Stomach (tissue), 9 donors: ENCODE results near the gene KLK2. TPM values are rescaled to one million over a fixed set of nuclear protein-coding genes. Genes with fewer than 3 reads are reported as not detected.

Source experiments
- DNase-seq, 2 donors: peaks; one replicate each; pipeline versions ENCODE4 v3.0.0 to v3.0.0-alpha.2; 2013 to 2019
- H3K27ac ChIP-seq, 5 donors: fragments of 200-600 bp in 4 of 5; sonication (generic) in 4 of 5; one replicate each; pipeline ENCODE4 v1.5.1; 2013 to 2019; ENCODE audit warnings: mild to moderate bottlenecking in 1 of 5, moderate library complexity in 1 of 5
- H3K27me3 ChIP-seq, 3 donors: fragments of 200-600 bp; sonication (generic); one replicate each; pipeline ENCODE4 v1.5.1; 2017 to 2019; ENCODE audit warnings: mixed run types in 1 of 3
- H3K36me3 ChIP-seq, 4 donors: fragments of 200-600 bp; sonication (generic); 1 replicate in 3 of 4; 2 replicates in 1 of 4; pipeline ENCODE4 v1.5.1; 2016 to 2019
- H3K4me1 ChIP-seq, 4 donors: fragments of 200-600 bp; sonication (generic); one replicate each; pipeline ENCODE4 v1.5.1; 2016 to 2019
- H3K4me3 ChIP-seq, 4 donors: fragments of 200-600 bp; sonication (generic) in 3 of 4; one replicate each; pipeline ENCODE4 v1.5.1; 2016 to 2019; ENCODE audit warnings: mild to moderate bottlenecking in 1 of 4
- H3K9me3 ChIP-seq, 4 donors: fragments of 200-600 bp; sonication (generic); one replicate each; pipeline ENCODE4 v1.5.1; 2016 to 2019
- EP300 ChIP-seq: sonication (generic); formaldehyde crosslinking; IDR thresholded peaks from one replicate; pipeline ENCODE4 v1.6.1; 2017; ENCODE audit warnings: antibody characterized with exemption
- POLR2A ChIP-seq, 4 donors: fragments of 450-650 bp; IDR thresholded peaks; one replicate each; pipeline ENCODE4 v1.6.1; 2016; ENCODE audit warnings: antibody characterized with exemption in 4 of 4, control low read depth in 2 of 4, mild to moderate bottlenecking in 1 of 4, moderate library complexity in 1 of 4
- POLR2AphosphoS5 ChIP-seq, 3 donors: sonication (generic); formaldehyde crosslinking; IDR thresholded peaks; one replicate each; pipeline ENCODE4 v1.6.1; 2016; ENCODE audit warnings: antibody characterized with exemption in 3 of 3
- WGBS, 5 donors: extraction: QIAGEN DNeasy Blood & Tissue Kit in 3 of 5; methylation state at CpG; one replicate each; pipeline versions ENCODE4 v1.1.5 to v1.1.7; 2013 to 2018; 5-methylcytosine and 5-hydroxymethylcytosine counted together
- intact Hi-C: fragments of 100-400 bp; cut with DNase I; formaldehyde crosslinking; loops from one replicate; pipeline ENCODE4 v1.15.1; 2023; ENCODE audit warnings: low total_unique reads
- polyA plus RNA-seq, 3 donors: library from polyadenylated mRNA; stranded (reverse); fragments of 200-250 nt; gene quantifications; one replicate each; pipeline ENCODE4 v1.2.3, GENCODE V29; 2013
- total RNA-seq, 5 donors: library from RNA; depleted of rRNA; stranded (reverse); fragments of >200 nt; gene quantifications; one replicate each; pipeline versions ENCODE4 v1.1.0 to v1.2.3, GENCODE V29; 2014 to 2016
- TF ChIP-seq, protein P1 (sequence below), 7 experiments: fragments of 450-650 bp in 4 of 7; fragments of 200-600 bp in 3 of 7; sonication (generic) in 3 of 7; IDR thresholded peaks; one replicate each; pipeline ENCODE4 v1.5.1; 2016 to 2019; ENCODE audit warnings: antibody characterized with exemption in 7 of 7, control low read depth in 2 of 7, mild to moderate bottlenecking in 1 of 7
- donor health status: healthy with polysubstance abuse.
- donor health status: Bipolar disorder and iron deficiency.
- donor health status: healthy.

KLK2 gene
- total and polyA plus RNA-seq, 8 donors = 94.6 TPM; not detected in 7

DNA sequence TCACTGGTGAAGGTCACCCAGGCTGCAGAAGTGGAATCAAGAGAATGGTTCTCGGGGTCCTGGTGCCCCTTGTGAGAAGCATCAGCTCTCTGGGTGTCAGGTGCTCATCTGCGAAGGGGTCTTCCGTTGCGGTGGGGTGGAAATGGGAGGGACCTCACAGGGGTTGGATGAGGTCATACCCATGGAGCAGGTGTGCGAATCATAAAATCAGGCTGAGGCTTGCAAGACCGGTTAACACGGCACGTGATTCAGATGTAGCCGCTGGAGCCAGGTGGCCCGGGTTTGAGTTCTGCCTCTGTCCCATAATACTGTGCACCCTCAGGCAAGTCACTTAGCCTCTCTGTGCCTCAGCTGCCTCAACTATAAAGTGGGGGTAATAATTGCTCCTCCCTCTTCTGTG is 35.9 kb upstream of the KLK2 start:
- H3K27ac ChIP-seq = no peak overlapping the region
- no peak overlapping the region for H3K4me3 ChIP-seq
- TF ChIP-seq POLR2AphosphoS5 (IDR thresholded peaks at IDR 0.05) (no peak), POLR2A (IDR thresholded peaks at IDR 0.05) (no peak), EP300 (no peak)
- TF ChIP-seq, protein P1, sequence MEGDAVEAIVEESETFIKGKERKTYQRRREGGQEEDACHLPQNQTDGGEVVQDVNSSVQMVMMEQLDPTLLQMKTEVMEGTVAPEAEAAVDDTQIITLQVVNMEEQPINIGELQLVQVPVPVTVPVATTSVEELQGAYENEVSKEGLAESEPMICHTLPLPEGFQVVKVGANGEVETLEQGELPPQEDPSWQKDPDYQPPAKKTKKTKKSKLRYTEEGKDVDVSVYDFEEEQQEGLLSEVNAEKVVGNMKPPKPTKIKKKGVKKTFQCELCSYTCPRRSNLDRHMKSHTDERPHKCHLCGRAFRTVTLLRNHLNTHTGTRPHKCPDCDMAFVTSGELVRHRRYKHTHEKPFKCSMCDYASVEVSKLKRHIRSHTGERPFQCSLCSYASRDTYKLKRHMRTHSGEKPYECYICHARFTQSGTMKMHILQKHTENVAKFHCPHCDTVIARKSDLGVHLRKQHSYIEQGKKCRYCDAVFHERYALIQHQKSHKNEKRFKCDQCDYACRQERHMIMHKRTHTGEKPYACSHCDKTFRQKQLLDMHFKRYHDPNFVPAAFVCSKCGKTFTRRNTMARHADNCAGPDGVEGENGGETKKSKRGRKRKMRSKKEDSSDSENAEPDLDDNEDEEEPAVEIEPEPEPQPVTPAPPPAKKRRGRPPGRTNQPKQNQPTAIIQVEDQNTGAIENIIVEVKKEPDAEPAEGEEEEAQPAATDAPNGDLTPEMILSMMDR (IDR thresholded peaks at IDR 0.05) = no peak
- intact Hi-C loops = no loop called here
- WGBS, 5 donors = 65 to 84% (median 81%) methylated on average over 9 to 10 of the region's 10 CpGs
- peaks cover 7 to 16% (median 14%) of the 10 kb centered on the region in 4 donors for H3K4me1 ChIP-seq
- peaks cover 0 to 76% (median 28%) of the 10 kb centered on the region in 3 donors for H3K27me3 ChIP-seq
- peaks cover 0 to 2% (median 1%) of the 10 kb centered on the region in 4 donors for H3K9me3 ChIP-seq
- DNase-seq = no peak
- H3K36me3 ChIP-seq = no peaks in the 10 kb centered on the region

DNA sequence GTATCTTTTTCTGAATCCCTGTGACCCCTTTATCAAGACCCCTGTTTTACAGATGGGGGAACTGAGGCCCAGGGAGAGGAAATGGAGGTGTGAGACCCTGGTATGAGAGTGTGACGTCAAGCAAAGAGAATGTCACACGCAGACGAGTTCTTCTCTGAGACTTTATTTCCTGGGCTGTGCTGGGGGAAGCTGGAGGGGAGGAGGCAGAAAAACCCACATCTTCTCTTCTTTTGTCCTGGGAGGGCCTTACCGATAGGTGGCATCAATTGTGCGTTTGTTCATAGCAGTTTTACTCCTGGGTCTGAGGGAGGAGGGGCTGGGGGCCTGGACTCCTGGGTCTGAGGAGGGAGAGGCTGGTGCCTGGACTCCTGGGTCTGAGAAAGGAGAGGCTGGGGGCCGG is 35.0 kb upstream of the KLK2 start:
- Histone ChIP-seq H3K4me1 (peaks cover 7 to 16% (median 14%) of the 10 kb centered on the region in 4 donors), H3K27me3 (peaks cover 0 to 67% (median 19%) of the 10 kb centered on the region in 3 donors), H3K36me3 (no peaks in the 10 kb centered on the region), H3K27ac (no peak overlapping the region), H3K4me3 (no peak overlapping the region), H3K9me3 (peaks cover 0 to 12% (median 9%) of the 10 kb centered on the region in 4 donors)
- intact Hi-C loops = no loop called here
- DNase-seq = no peak
- WGBS, 5 donors = 16 to 27% (median 20%) methylated on average over 5 to 6 of the region's 6 CpGs
- TF ChIP-seq POLR2A (IDR thresholded peaks at IDR 0.05) (no peak), POLR2AphosphoS5 (IDR thresholded peaks at IDR 0.05) (no peak), EP300 (no peak)
- TF ChIP-seq, protein P1 (IDR thresholded peaks at IDR 0.05) = no peak

DNA sequence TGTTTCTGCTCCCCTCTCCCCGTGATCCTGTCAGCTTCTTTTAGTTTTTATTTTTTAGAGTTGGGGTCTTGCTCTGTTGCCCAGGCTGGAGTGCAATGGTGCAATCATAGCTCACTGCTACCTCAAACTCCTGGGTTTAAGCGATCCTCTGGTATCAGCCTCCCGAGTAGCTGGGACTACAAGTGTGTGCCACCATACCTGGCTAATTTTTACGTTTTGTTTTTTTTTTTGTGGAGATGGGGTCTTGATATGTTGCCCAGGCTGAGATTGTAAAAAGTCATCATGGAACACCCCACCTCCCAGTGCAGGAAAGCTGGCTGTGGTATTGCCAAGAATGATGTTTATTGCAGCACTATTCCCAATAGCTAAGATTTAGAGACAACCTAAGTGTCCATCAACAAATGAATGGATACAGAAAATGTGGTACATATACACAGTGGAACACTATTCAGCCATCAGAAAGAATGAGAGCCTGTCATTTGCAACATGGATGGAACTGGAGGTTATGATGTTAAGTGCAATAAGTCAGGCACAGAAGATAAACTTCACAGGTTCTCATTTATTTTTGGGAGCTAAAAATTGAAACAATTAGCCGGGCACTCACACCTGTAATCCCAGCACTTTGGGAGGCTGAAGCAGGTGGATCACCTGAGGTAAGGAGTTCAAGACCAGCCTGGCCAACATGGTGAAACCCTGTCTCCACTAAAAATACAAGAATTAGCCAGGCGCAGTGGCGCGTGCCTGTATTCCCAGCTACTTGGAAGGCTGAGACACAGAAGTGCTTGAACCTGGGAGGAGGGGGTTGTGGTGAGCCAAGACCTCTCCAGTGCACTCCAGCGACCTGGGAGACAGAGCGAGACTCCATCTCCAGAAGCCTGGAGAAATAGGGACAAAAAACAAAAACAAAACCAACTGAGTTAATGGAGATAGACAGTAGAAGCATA is 33.3 kb upstream of the KLK2 start:
- Histone ChIP-seq H3K36me3 (no peaks in the 10 kb centered on the region), H3K27me3 (peaks cover 0 to 58% (median 17%) of the 10 kb centered on the region in 3 donors), H3K4me3 (no peak overlapping the region), H3K9me3 (peaks cover 0 to 26% (median 21%) of the 10 kb centered on the region in 4 donors), H3K4me1 (peaks cover 7 to 15% (median 14%) of the 10 kb centered on the region in 4 donors), H3K27ac (no peak overlapping the region)
- TF ChIP-seq POLR2AphosphoS5 (IDR thresholded peaks at IDR 0.05) (no peak), POLR2A (IDR thresholded peaks at IDR 0.05) (no peak), EP300 (no peak)
- TF ChIP-seq, protein P1 (IDR thresholded peaks at IDR 0.05) = no peak
- DNase-seq = no peak
- WGBS, 5 donors = 69 to 80% (median 75%) methylated on average over 10 of the region's 10 CpGs
- intact Hi-C loops = no loop called here

DNA sequence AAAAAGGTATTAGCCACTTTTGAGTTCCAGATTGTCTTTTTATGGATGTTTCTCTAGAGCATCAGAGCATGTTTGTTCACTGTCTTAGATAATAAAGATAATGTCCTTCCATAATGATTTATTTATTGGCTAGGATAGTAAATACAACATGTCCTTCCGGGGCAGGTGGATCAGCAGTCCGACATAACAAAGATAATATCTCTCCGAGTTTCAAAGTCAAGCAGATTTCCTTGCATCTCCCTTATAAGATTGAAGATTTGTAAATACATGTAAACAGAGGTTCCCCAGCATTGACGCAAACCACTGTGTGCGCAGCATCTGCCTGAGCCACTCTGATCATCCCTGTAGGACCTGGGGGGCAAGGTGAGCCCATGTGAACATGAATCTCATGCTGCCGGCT is 31.1 kb upstream of the KLK2 start:
- intact Hi-C loops = no loop called here
- WGBS, 5 donors = 64 to 82% (median 69%) methylated on average over 6 of the region's 6 CpGs
- Histone ChIP-seq H3K36me3 (no peaks in the 10 kb centered on the region), H3K4me3 (no peak overlapping the region), H3K4me1 (no peaks in the 10 kb centered on the region), H3K27ac (no peak overlapping the region), H3K27me3 (peaks cover 0 to 40% (median 0%) of the 10 kb centered on the region in 3 donors), H3K9me3 (peaks cover 0 to 26% (median 21%) of the 10 kb centered on the region in 4 donors)
- no peak for DNase-seq
- TF ChIP-seq, protein P1 (IDR thresholded peaks at IDR 0.05) = no peak
